Measurements from ENCODE around the gene TREH.

Gene TREH

DNA sequence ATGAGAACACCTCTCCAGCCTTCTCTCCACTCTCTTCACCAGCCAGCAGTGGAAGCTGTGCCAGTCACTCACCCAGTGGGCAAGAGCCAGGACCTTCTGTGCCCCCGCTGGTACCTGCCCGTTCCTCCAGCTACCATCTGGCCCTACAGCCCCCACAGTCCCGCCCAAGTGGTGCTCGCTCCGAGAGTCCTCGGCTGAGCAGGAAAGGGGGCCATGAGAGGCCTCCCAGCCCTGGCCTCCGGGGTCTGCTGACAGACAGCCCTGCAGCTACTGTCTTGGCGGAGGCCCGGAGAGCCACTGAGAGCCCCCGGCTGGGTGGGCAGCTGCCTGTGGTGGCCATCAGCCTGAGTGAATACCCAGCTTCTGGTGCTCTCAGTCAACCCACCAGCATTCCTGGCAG, 51.9 kb downstream of the TREH start:
- ATAC-seq (no peak), DNase-seq (no peak)
- H3K9me3 Mint-ChIP-seq, result no peaks in the 10 kb centered on the region
- no peaks in the 10 kb centered on the region for H3K4me1 Mint-ChIP-seq
- H3K27ac Mint-ChIP-seq, result no peak overlapping the region
- H3K4me3 Mint-ChIP-seq, result no peak overlapping the region
- H3K36me3 Mint-ChIP-seq (ENCODE audit: low read depth), result no peaks in the 10 kb centered on the region
- no peaks in the 10 kb centered on the region for H3K27me3 Mint-ChIP-seq

- Mint-ChIP-seq H3K9me3 (no peaks in the 10 kb centered on the region), H3K4me3 (no peak overlapping the region), H3K36me3 (ENCODE audit: low read depth) (no peaks in the 10 kb centered on the region), H3K4me1 (peaks cover 5% of the 10 kb centered on the region), H3K27ac (no peak overlapping the region), H3K27me3 (peaks cover 7% of the 10 kb centered on the region)
- ATAC-seq (no peak), DNase-seq (no peak)
These were observed 53.5 kb downstream of the TREH start for GRCh38 chr11:118625976-118626375.

- Mint-ChIP-seq H3K4me3 (no peak overlapping the region), H3K36me3 (ENCODE audit: low read depth) (no peaks in the 10 kb centered on the region), H3K27ac (no peak overlapping the region), H3K27me3 (peaks cover 12% of the 10 kb centered on the region), H3K9me3 (no peaks in the 10 kb centered on the region), H3K4me1 (peaks cover 7% of the 10 kb centered on the region)
- ATAC-seq, result no peak
- no peak for DNase-seq
These were observed 54.3 kb downstream of the TREH start for GRCh38 chr11:118625036-118625690.

GRCh38 chr11:118623269-118623655, 56.2 kb downstream of the TREH start:
- DNase-seq (no peak), ATAC-seq (no peak)
- Mint-ChIP-seq H3K4me3 (no peak overlapping the region), H3K4me1 (peaks cover 11% of the 10 kb centered on the region), H3K27ac (no peak overlapping the region), H3K36me3 (ENCODE audit: low read depth) (no peaks in the 10 kb centered on the region), H3K27me3 (peaks cover 15% of the 10 kb centered on the region), H3K9me3 (no peaks in the 10 kb centered on the region)

DNA sequence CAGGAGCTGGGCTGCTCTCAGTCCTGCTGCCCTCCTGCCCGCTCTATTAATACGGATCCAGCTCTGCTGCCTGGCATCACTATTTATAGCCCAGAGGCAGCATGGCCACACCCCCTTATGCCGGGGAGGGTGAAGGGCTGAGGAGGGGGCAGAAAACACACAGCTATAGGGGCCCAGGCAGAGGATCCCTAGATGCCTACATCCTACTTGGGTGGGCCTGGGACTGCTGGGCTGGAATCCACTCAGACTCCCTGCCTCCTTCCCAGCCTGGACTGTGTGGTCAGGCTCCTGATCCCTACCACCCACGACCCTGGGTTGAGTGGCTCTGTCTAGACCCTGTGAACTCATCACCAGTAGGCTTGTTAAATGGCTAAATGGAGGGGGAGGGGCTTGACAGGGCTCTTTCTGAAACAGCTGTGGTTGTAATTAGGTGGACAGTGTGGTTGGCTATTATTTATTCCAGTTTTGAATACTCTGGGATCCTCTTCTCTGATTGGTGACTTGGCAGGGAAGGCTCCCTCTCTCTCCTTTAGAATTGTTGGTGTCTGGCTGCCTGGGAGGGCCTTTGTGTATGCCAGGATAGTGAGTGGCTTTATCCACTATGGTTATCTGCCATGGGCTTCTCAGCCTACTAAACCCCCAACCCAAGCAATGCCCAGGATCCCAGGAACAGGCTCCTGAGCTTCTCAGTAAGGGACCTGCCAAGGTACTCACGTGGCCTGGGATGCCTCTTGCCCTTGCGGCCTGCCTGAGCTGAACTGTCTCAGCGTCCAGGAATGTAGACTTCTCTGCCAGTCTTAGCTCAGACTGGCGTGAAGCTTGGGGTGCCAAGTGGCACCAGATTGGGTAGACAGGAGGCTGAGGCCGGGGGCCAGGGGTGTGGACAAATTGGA, 56.8 kb downstream of the TREH start:
- H3K9me3 Mint-ChIP-seq, result no peaks in the 10 kb centered on the region

DNA sequence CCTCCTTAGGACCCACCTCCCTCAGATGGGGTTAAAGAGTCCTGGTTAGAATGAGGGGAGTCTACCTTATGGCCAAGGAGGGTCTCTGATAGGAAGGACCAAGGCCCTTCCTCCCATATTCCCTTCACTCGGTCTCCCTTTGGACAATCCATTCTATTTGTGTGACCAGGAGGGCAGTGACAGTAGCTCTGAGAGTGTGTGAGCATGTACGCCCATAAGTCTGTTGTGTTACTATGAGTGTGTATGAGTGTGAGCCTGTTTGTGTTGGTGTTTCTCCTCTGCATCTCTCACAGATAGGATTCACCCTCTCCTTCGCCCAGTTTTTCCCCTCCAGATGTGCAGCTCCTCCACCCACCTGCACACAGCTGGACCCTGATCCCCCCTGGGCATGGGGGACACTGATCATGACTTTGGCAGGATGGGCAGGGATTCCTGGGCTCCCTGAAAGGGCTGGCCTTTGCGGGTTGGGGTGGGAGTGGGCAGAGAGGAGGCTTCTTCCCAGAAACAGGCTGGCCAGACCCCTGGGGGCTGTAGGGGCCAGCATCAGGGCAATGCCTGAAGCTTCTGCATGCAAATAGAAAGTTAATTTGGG, 57.6 kb downstream of the TREH start:
- peak overlapping the region; percentile 32 for H3K4me3 Mint-ChIP-seq
- peaks cover 15% of the 10 kb centered on the region for H3K27me3 Mint-ChIP-seq
- no peaks in the 10 kb centered on the region for H3K9me3 Mint-ChIP-seq
- peaks cover 11% of the 10 kb centered on the region for H3K4me1 Mint-ChIP-seq
- H3K36me3 Mint-ChIP-seq (ENCODE audit: low read depth), result no peaks in the 10 kb centered on the region
- H3K27ac Mint-ChIP-seq, result no peak overlapping the region
- ATAC-seq, result no peak
- DNase-seq, result no peak

More for the DNA sequence above, 56.8 kb downstream of the TREH start:
- no peak overlapping the region for H3K27ac Mint-ChIP-seq
- no peak overlapping the region for H3K4me3 Mint-ChIP-seq
- DNase-seq (no peak), ATAC-seq (no peak)
- H3K4me1 Mint-ChIP-seq, result peaks cover 11% of the 10 kb centered on the region
- peaks cover 15% of the 10 kb centered on the region for H3K27me3 Mint-ChIP-seq
- no peaks in the 10 kb centered on the region for H3K36me3 Mint-ChIP-seq (ENCODE audit: low read depth)

- Mint-ChIP-seq H3K27ac (no peak overlapping the region), H3K36me3 (ENCODE audit: low read depth) (no peaks in the 10 kb centered on the region), H3K9me3 (no peaks in the 10 kb centered on the region), H3K4me3 (peak overlapping the region; percentile 58), H3K27me3 (peaks cover 15% of the 10 kb centered on the region), H3K4me1 (peaks cover 11% of the 10 kb centered on the region)
- DNase-seq (peak; percentile 49), ATAC-seq (peak; percentile 22)
These were observed 58.2 kb downstream of the TREH start for GRCh38 chr11:118621071-118621783.

DNA sequence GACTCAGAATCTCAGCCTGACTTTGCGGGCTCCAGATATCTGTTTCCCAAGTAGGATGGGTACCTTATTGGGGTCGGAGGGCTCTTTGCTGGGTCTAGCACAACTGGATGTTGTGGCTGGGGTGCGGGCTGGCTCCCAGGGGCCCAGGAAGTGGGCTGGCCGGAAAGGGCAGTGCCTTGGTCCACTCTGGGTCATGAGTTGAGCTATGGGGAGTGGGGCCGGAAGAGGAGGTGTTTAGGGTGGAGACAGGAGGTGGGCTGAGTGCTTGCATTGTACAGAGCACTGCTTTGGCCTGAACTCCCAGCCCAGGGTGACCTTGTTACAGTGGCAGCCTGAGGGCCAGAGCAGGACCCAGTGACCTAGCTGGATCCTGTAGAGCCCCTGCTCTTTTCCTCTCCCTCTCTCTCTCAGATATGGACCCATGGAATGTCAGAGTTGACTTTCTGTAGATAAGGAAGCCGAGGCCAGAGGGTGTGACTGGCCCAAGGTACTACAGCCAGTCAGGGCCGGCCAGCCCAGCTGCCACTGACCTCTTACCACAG, 58.9 kb downstream of the TREH start:
- Mint-ChIP-seq H3K4me1 (peaks cover 11% of the 10 kb centered on the region), H3K27ac (no peak overlapping the region), H3K27me3 (peaks cover 15% of the 10 kb centered on the region), H3K36me3 (ENCODE audit: low read depth) (no peaks in the 10 kb centered on the region), H3K9me3 (no peaks in the 10 kb centered on the region), H3K4me3 (peak overlapping the region; percentile 58)
- DNase-seq (no peak), ATAC-seq (no peak)

- H3K4me1 Mint-ChIP-seq, result peaks cover 11% of the 10 kb centered on the region
- H3K27ac Mint-ChIP-seq, result no peak overlapping the region
- no peak overlapping the region for H3K4me3 Mint-ChIP-seq
- no peaks in the 10 kb centered on the region for H3K9me3 Mint-ChIP-seq
- DNase-seq, result no peak
- peaks cover 15% of the 10 kb centered on the region for H3K27me3 Mint-ChIP-seq
- ATAC-seq, result peak; percentile 41
- no peaks in the 10 kb centered on the region for H3K36me3 Mint-ChIP-seq (ENCODE audit: low read depth)
These were observed 59.8 kb downstream of the TREH start for GRCh38 chr11:118619444-118620197.

DNA sequence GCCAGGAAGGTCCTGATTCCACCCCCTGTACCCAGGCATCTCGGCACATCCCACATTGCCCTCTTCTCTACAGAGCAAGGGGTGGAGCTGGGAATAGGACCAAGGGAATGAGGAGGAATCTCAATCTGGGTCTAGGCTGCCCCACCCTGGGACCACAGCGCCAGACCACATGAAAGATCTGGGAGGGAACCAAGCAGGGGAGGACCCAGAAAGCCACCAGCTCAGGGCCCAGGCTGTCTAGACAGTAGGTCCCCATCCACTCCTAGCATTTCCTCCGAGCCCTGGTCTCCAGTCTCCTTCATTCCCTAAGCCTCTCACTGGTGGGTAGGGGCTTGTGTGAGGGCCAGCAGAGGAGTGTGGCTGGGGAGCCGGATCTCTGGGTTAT, 60.5 kb downstream of the TREH start:
- ATAC-seq (no peak), DNase-seq (no peak)
- Mint-ChIP-seq H3K36me3 (ENCODE audit: low read depth) (no peaks in the 10 kb centered on the region), H3K27ac (no peak overlapping the region), H3K4me3 (no peak overlapping the region), H3K9me3 (no peaks in the 10 kb centered on the region), H3K4me1 (peaks cover 11% of the 10 kb centered on the region), H3K27me3 (peaks cover 15% of the 10 kb centered on the region)

DNA sequence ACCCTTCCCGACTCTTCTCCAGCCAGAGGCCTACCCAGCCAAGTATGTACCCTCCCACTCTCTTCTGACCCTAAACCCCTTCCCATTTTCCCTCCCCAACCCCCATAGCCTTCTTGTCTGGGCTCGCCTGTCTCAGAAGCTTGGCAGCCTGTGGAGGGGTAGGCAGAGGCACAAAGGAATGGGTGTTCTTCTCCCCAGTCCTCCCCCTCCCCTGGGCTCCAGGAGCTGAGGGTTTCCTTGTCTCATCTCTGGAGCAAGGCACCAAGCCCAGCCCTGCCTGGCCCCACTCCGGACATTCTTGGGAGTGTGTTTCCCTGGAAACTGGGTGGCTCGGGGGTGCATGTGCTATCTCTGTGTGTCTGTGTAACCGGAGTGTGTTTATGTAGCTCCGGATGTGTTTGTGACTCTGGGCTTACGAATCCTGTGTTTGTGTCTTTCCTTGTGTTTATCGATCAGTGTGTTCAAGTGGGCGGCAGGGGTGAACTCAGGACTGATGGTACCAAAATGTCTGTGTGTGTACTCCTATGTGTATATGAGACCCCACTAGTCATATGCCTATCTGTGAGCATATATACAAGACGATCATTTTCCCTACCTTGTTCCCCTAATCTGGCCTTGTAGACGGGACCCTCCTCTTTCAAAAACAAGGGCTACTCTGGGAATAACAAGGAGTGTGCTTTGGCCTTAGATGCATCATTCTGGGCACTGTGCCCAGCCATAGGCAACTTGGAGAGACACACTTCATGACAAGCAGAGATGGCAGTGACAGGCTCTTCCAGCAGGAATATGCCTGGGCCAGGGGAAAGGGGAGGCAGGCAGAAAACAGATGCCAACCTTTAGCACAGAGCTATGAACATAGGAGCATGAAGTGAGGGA, 61.1 kb downstream of the TREH start:
- Mint-ChIP-seq H3K9me3 (no peaks in the 10 kb centered on the region), H3K36me3 (ENCODE audit: low read depth) (no peaks in the 10 kb centered on the region), H3K27ac (no peak overlapping the region), H3K4me1 (peaks cover 11% of the 10 kb centered on the region), H3K27me3 (peaks cover 15% of the 10 kb centered on the region), H3K4me3 (no peak overlapping the region)
- ATAC-seq (no peak), DNase-seq (no peak)

GRCh38 chr11:118615976-118616371, 63.5 kb downstream of the TREH start:
- Mint-ChIP-seq H3K27me3 (peaks cover 14% of the 10 kb centered on the region), H3K4me3 (no peak overlapping the region), H3K36me3 (ENCODE audit: low read depth) (no peaks in the 10 kb centered on the region), H3K9me3 (no peaks in the 10 kb centered on the region), H3K27ac (no peak overlapping the region), H3K4me1 (peaks cover 10% of the 10 kb centered on the region)
- ATAC-seq (no peak), DNase-seq (no peak)

GRCh38 chr11:118615282-118615975, 64.0 kb downstream of the TREH start:
- Mint-ChIP-seq H3K4me1 (peaks cover 8% of the 10 kb centered on the region), H3K4me3 (no peak overlapping the region), H3K36me3 (ENCODE audit: low read depth) (no peaks in the 10 kb centered on the region), H3K9me3 (no peaks in the 10 kb centered on the region), H3K27ac (no peak overlapping the region), H3K27me3 (peaks cover 10% of the 10 kb centered on the region)
- ATAC-seq, result no peak
- DNase-seq, result no peak
